SK-N-MC (cell line): Measurements from ENCODE around the gene ETV3.

Experiments
- EZH2 ChIP-seq: fragments of 200-600 bp; sonication (generic); IDR thresholded peaks from one replicate; pipeline ENCODE4 v1.6.1; 2017; ENCODE audit warnings: antibody characterized with exemption
- FOXP2 ChIP-seq: optimal IDR thresholded peaks from 2 replicates; pipeline ENCODE3; 2011; ENCODE audit warnings: mild to moderate bottlenecking, moderate library complexity; ENCODE audit not compliant: insufficient read depth; ENCODE audit errors: extremely low read length, control extremely low read depth
- POLR2AphosphoS5 ChIP-seq: IDR thresholded peaks from 2 replicates; pipeline ENCODE4 v1.6.1; 2012; ENCODE audit warnings: mild to moderate bottlenecking, low read depth, low read length, borderline replicate concordance

DNA sequence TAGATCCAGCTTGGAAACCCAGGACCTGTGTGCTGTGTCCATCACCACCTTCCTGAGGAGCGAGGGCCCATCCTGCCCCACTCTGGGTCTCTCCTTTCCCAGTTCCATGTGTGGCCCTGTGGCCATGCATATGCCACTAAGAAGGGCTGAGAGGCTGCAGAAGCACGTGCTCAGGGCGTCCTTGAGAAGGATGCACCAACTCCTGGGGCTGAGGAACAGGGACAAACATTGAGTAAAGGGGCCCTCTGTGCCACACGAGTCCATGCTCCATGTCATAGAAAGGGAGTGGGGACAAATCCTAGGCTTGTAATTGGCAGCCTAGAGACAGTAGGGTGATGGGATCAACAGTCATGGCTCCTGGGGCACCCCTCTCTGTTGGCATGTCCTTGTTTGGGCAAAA, 47.0 kb downstream of the ETV3 start:
- TF ChIP-seq POLR2AphosphoS5 (no peak), EZH2 (no peak), FOXP2 (no peak)
